ENCODE results near the gene SELENOK.

DNA sequence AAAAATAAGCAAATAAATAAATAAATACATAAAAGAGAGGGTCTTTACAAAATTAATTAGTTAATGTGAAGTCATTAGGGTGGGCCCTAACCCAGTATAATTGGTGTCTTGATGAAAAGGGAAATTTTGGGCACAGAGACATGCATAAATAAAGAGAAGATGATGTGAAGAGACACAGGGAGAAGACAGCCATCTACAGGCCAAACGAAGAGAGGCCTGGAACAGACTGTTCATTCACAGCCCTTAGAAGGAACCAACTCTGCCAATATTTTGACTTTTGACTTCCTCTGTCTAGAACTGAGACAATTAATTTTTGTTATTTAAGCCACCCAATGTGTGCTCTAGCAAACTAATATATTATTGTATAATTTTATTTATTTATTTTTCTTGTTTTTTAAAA is 29.6 kb upstream of the SELENOK start:
- TF ChIP-seq POLR2A (IDR thresholded peaks at IDR 0.05) = no peak
- TF ChIP-seq, protein P1, sequence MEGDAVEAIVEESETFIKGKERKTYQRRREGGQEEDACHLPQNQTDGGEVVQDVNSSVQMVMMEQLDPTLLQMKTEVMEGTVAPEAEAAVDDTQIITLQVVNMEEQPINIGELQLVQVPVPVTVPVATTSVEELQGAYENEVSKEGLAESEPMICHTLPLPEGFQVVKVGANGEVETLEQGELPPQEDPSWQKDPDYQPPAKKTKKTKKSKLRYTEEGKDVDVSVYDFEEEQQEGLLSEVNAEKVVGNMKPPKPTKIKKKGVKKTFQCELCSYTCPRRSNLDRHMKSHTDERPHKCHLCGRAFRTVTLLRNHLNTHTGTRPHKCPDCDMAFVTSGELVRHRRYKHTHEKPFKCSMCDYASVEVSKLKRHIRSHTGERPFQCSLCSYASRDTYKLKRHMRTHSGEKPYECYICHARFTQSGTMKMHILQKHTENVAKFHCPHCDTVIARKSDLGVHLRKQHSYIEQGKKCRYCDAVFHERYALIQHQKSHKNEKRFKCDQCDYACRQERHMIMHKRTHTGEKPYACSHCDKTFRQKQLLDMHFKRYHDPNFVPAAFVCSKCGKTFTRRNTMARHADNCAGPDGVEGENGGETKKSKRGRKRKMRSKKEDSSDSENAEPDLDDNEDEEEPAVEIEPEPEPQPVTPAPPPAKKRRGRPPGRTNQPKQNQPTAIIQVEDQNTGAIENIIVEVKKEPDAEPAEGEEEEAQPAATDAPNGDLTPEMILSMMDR (IDR thresholded peaks at IDR 0.05) = peak in 2 of 7 experiments; percentile 14 to 16

Data from body of pancreas (tissue), 4 donors.